ENCODE results near the gene PRRX1.
A peak's percentile ranks its signal among the peaks of the same experiment; 100 is the strongest.

The PRRX1 gene

DNA sequence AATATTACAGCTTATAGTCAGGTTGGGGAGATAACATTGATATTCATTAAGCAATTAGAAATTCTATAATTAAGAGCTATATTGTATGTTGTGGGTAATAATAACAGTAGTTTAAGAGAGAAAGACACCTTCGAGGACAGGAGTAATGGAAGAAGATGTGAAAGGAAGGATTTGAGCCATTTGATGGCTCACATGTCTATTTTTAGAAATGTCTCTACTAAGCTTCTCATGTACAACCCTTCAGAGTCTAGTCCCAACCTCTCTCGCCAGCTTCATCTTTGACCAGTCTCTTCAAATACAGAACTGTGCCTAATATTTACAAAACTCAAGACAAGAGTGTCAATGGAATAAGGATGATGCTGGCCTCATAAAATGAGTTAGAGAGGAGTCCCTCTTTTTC is 95.1 kb downstream of the PRRX1 start:
- DNase-seq: no peak

DNA sequence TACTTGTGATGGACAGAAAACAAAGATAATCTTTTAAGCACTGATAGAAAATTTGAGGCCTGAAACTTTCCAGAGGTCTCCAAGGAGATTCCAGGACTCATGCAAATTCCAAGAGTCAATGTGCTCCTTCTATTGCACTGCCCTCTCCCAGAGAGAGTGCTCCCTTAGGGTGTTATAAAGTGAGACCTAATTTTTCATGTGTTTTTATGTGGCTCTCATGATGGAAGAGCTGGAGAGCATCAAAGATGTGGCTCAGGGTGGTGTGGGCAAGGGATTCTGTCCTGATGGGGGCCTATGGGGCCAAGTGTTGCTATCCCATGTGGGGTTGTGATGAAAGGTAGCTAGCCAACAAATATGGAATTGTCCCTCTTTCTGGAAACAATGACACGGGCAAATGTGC is 101.3 kb downstream of the PRRX1 start:
- no peak for DNase-seq

GRCh38 chr1:170765712-170766330 is 101.9 kb downstream of the PRRX1 start:
- DNase-seq: peak in 3 of 51 donors; percentile 4 to 35 (median 18)

DNA sequence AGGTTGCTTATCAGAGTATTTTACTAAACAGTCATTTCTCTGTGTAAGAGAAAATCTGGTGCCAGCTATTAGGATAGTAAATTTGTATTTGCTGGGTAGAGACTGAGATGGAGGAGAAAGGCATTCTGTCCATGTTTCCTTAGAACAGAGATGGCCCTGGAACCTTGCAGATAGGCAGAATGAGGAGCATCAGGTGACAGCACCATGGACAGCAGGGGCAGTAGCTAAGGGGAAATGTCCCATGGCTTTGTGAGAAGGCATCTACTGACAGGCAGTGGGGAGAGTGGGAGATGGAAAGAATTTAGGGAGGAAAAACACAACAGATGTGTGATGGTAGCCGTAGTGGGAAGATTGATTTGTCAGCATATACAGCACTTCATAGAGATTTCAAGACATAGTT is 105.0 kb downstream of the PRRX1 start:
- DNase-seq: no peak

DNA sequence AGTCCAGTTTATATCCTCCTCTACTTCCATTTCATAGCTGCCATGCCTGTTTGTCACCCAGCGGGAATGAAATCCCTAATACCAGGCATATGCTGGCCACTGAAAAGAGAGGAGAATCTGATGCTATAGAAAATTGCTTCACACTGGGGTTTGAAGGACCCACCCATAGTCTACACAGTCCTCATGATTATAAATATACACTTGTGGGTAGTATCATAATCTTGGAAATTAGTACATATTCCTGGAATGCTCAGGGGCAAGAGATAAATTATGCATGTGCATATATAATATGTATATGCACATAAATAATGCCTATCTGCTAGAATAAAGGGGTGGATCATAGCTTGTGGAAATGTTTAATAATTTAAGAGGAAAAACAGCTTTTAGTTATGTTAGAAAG is 105.8 kb downstream of the PRRX1 start:
- no peak for DNase-seq

DNA sequence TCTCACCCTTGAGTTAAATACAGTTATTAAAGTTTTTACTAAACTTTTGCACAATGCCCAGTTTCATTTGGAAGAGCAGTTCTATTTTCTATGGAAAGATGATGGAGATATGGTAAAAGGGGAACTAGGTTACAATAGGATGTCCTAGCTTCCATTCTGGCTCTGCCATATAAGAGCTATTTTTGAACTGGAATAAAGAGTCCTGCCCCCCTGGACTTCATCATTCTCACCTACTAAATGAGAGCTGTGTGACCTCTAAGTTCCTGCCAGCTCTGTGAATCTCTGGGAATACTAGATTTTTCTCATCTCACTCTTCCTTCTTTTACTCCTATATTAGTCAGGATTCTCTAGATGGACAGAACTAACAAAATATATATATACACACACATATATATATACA is 106.3 kb downstream of the PRRX1 start:
- DNase-seq: no peak

DNA sequence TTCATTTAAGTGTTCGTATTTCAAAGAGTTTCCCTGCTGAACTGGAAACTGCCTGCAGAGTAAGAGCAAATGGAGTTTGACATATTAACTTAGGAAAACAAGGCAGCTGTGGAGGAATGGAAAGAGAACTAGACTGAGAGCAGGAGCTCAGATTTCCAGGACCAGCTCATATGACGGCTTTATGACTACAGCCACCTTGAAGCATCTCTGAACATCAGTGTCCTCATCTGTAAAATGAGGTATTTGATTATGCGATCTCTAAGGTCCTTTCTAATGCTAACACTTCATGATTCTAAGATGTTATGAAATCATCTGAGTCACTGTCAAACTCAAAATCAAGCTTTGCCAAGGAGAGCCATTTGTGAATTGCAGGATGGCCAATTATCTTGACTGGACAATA is 112.3 kb downstream of the PRRX1 start:
- DNase-seq: no peak

GRCh38 chr1:170776777-170777176 is 112.8 kb downstream of the PRRX1 start:
- no peak for DNase-seq

Measured in hypothalamus (tissue), 51 donors.